HG03565 (cell line): ENCODE results near the gene WRAP53.
A peak's percentile ranks its signal among the peaks of the same experiment; 100 is the strongest.

Experiments
- ATAC-seq: cut with Tn5 transposase; IDR thresholded peaks from one replicate; pipeline ENCODE4 v1.9.1; 2021; ENCODE audit warnings: mild to moderate bottlenecking, moderate library complexity; ENCODE audit not compliant: unreplicated experiment

The WRAP53 gene

GRCh38 chr17:7677388-7678067 is 10.7 kb upstream of the WRAP53 start:
- ATAC-seq = no peak

DNA sequence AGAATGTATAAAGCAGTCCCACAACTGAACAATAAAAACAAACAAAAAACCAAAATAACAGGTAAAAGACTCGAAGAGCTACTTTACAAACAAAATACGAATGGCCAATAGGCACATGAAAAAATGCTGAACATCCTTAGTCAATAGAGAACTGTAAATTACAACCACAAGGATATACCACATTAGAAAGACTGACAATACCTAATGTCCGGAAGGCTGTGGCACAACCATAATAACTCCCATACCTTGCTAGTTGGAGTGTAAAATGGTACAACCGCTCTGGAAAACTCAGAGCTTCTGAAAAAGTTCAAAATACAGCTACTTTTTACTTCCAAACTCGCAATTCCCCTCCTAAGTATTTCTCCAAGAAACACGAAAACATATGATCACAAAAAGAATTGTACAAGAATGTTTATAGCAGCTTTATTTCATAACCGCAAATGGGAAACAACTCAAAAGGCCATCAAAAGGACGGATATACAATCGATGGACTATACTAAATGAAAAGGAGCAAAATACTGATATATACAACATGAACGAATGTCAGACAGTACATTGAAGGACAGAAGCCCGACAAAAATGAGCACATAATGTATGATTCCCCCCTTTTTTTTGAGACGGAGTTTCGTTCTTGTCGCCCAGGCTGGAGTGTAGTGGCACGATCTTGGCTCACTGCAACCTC is 3.3 kb upstream of the WRAP53 start:
- ATAC-seq = no peak

DNA sequence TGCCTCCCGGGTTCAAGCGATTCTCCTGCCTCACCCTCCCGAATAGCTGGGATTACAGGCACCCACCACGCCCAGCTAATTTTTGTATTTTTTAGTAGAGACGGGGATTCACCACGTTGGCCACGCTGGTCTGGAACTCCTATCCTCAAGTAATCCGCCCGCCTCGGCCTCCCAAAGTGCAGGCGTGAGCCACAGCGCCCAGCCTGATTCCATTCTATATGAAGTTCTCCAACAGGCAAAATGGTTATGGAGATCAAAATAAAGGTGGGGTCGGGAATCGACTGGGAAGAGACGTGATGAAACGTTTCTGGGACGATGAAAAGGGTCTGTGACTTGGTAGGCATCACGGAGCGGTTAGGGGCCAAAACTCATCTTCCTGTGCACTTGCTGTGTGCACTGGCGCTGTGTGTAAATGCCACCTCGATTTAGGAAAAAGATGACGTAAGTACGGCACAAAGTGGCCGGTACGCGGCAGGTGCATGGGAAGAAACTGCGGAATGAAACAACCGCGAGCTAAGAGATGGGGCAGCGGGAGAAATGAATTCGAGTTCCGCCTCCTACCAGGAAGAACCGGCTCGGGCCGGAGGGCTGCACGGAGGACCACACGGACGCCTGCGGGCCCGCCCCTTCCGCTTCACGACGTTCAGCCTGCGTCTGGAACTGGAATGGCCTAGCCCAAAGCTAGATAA is 2.6 kb upstream of the WRAP53 start:
- peak; percentile 42 for ATAC-seq

GRCh38 chr17:7686222-7687071 is 1.8 kb upstream of the WRAP53 start:
- peak; percentile 32 for ATAC-seq

GRCh38 chr17:7687072-7687907 is 987 bp upstream of the WRAP53 start, which contains the start of gene TP53:
TSS of gene TP53 (minus strand) at chr17:7687490. CDS start at chr17:7676594, 10,896 bp downstream.
- ATAC-seq = peak; percentile 30

DNA sequence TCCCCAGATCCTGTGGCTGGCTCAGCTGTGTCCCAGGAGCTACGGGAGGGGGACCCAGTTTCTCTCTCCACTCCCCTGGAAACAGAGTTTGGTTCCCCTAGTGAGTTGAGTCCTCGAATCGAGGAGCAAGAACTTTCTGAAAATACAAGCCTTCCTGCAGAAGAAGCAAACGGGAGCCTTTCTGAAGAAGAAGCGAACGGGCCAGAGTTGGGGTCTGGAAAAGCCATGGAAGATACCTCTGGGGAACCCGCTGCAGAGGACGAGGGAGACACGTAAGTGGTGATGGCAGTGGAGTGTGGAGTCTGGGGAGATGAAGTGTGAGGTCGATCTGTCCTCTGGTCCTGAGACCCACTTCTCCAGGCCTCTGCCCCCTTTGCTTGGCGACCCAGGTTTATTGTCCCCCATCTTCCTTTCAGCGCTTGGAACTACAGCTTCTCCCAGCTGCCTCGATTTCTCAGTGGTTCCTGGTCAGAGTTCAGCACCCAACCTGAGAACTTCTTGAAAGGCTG is 585 bp downstream of the WRAP53 start:
- no peak for ATAC-seq

DNA sequence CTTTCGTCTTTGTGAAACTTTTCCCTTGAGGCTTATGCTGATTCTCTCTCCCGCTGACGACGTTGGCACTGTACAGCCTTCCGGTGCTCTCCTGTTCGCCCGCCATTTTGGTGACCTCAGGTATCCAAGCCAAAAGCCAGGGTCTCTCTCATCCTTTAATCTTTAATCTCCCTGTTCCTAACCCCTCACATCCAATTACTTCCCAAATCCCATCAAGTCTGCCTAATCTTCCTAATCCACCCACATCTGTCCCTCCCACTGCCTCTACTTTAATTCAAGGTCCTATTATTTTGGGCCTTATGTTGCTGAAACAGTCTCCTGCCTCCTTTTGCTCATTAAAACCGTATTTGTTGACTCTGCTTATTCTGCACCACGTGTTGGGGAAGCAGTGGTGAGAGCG is 7.3 kb downstream of the WRAP53 start:
- ATAC-seq = no peak

GRCh38 chr17:7697828-7698588 is 9.7 kb downstream of the WRAP53 start:
- no peak for ATAC-seq

DNA sequence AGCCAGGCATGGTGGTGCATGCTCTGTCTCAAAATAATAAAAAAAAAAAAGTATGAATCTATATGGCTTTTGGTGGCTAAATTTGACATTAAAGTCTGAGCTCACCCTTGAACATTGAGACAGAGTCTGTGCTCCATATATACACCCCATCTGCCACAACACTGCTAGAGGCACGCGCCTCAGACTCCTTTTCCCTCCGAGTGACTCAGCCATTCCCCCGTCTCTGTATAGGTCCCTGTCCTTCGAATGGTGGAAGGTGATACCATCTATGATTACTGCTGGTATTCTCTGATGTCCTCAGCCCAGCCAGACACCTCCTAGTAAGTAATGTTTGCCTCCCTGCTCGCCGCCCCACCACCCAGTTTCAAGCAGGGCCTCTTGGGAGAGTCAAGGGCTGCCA is 12.2 kb downstream of the WRAP53 start:
- no peak for ATAC-seq

DNA sequence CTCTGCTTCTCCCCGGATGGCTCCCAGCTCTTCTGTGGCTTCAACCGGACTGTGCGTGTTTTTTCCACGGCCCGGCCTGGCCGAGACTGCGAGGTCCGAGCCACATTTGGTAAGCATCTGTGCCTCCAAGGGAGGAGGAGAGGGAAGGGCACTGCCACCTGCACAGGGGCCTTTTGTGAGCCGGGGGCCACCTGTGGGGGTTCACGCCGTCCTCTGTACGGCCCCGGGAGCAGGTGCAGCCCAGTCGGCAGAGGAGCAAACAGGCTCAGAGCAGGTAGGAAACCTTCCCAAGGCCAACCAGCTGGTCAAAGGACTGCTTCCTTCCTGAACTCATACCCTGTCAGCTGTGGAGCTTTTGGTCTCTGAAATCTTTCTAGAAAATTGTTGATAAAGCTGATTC is 13.4 kb downstream of the WRAP53 start:
- no peak for ATAC-seq

DNA sequence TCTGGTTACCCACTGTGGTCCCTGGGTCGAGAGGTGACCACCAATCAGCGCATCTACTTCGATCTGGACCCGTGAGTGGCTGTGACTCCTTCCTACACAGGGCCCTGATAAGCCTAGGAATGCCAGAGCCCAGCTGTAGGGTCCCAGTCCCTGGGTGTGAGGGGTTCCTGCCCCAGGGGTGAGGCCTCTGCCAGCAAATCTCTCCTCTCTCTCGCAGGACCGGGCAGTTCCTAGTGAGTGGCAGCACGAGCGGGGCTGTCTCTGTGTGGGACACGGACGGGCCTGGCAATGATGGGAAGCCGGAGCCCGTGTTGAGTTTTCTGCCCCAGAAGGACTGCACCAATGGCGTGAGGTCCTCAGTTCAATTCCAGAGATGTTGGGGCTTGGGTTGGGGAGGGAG is 14.5 kb downstream of the WRAP53 start:
- no peak for ATAC-seq

DNA sequence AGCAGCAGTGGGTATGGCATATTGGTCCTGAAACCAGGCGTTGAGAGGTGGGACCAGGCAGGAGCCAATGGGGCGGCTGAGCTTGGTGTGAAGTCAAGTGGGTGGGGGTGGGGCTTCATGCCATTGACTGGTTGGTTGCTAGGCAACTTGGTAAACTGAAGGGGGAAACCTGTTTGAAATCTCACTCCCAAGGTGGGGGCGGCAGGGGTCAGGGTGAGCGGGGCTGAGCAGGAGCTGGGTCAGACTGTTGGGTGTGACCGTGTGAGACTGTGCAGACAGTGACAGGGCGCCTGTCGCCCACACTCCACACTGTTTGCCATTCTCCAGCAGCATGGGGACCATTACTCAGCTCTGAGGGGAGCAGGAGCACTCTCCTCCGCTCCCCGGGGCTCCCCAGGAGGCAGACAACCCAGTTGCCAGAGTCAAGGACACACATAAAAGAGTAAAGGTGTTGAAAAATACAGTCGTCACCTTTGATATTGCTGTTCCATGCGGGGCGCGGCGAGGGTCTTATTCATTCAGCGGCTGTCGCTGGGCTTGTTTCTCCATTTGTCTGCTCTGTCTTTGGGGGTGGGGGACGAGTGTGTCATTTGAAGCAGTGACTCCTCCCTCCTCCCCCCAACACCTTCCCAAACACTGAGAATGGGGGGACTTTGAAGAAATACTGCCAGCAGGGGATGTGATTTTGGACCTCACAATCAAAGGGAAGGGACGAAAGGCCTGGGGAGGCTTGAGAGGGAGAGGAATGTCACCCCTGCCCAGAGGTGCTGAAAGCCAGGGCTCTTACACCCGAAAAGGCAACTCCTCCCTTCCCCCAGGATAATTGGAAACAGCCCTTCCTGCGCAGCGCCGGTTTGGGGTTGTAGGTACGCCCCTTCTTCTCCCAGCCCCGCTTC is 15.6 kb downstream of the WRAP53 start:
- ATAC-seq = no peak

GRCh38 chr17:7704601-7705268 is 16.5 kb downstream of the WRAP53 start, which contains the start of gene EFNB3:
TSS of gene EFNB3 (plus strand) at chr17:7705202. CDS start at chr17:7705599, 397 bp downstream.
- no peak for ATAC-seq

DNA sequence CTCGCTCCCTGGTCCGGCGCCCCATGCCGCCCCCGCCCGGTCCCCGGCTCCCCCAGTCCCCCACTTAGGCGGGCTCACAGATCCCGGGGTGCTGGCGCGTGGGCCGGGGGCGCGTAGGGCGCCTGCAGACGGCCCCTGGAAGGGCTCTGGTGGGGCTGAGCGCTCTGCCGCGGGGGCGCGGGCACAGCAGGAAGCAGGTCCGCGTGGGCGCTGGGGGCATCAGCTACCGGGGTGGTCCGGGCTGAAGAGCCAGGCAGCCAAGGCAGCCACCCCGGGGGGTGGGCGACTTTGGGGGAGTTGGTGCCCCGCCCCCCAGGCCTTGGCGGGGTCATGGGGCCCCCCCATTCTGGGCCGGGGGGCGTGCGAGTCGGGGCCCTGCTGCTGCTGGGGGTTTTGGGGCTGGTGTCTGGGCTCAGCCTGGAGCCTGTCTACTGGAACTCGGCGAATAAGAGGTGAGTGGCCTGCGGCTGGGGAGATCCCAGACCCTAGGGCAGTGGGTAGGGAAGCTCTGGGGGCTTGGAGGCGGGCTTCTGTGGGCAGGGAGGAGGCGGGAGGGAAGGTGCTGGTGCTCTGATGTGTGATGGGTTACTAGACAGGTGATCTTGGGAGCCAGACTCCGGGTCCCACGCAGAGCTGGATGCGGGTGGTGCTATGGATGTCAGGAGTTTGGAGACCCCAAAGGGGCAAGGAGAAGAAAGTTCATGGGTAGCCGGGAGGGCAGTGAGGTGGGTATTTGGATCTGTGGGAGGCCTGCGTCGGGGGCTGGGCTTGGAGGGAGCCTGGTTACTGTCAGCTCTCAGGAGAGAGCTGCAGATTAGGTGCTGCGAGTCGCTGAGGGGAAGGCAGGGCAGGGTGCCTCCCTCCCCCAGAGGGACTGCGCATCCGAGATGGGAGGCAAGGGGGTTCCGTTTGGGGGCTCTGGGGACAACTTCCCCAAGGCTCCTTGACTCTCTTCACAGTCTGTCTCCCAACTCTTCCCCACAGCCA is 17.3 kb downstream of the WRAP53 start:
- no peak for ATAC-seq

GRCh38 chr17:7706631-7707354 is 18.5 kb downstream of the WRAP53 start:
- ATAC-seq = no peak

DNA sequence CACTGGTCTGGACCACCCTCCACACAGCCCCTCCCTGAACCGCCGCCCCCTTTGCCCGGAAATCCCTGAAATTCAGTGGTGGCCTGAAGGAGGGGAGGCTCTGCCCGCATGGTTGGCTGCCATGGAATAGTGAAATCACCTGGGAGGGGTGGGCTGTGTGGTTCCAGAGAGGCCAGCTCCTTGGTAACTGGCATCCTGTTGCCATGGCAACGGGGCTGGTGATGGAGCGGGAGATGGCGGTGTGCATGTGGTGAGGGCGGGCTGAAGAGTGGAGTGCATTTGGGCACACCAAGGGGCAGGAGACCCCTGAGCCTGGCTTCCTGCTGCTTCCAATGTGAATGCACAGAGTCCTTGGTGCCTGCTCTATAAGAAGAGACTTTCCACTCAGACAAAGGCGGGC is 19.2 kb downstream of the WRAP53 start:
- ATAC-seq = no peak
